Left lung (tissue), 10 donors: ENCODE results near the gene ITCH. TPM values are rescaled to one million over a fixed set of nuclear protein-coding genes. Genes with fewer than 3 reads are reported as not detected.

Experiments
- ATAC-seq: fragments of 200-7000 bp; cut with Tn5 transposase; one replicate; pipeline ENCODE4 v1.9.1; 2020; ENCODE audit warnings: moderate library complexity
- DNase-seq, 4 donors: peaks; one replicate each; pipeline ENCODE4 v3.0.0-alpha.2; 2013 to 2020
- H3K27ac ChIP-seq, 2 donors: fragments of 200-600 bp; sonication (generic) in 1 of 2; one replicate each; pipeline versions ENCODE4 v1.5.0 to v1.8.0; 2020 to 2021
- H3K27me3 ChIP-seq, 2 donors: fragments of 200-600 bp; sonication (generic) in 1 of 2; one replicate each; pipeline versions ENCODE4 v1.5.0 to v1.8.0; 2020 to 2021
- H3K36me3 ChIP-seq, 2 donors: fragments of 200-600 bp; sonication (generic) in 1 of 2; one replicate each; pipeline versions ENCODE4 v1.5.0 to v1.8.0; 2020 to 2021
- H3K4me1 ChIP-seq, 2 donors: fragments of 200-600 bp; one replicate each; pipeline ENCODE4 v1.8.0; 2021
- H3K4me3 ChIP-seq, 2 donors: fragments of 200-600 bp; sonication (generic) in 1 of 2; one replicate each; pipeline versions ENCODE4 v1.5.0 to v1.8.0; 2020 to 2021; ENCODE audit warnings: mild to moderate bottlenecking in 1 of 2
- H3K9me3 ChIP-seq, 2 donors: fragments of 200-600 bp; sonication (generic) in 1 of 2; one replicate each; pipeline versions ENCODE4 v1.5.0 to v1.8.0; 2020 to 2021
- CTCF ChIP-seq, 2 donors: fragments of 200-600 bp; sonication (generic) in 1 of 2; IDR thresholded peaks; one replicate each; pipeline versions ENCODE4 v1.5.0 to v1.8.0; 2021; ENCODE audit warnings: antibody characterized with exemption in 2 of 2
- intact Hi-C, 2 donors: fragments of 100-400 bp; cut with DNase I; formaldehyde crosslinking; loops; one replicate each; pipeline versions ENCODE4 v1.11.2 to v1.14.2; 2022
- polyA plus RNA-seq, 6 donors: library from polyadenylated mRNA; unstranded; fragments of 120-200 nt; gene quantifications; one replicate each; pipeline ENCODE4 v1.2.1, GENCODE V29; 2013; ENCODE audit not compliant: insufficient read length in 6 of 6
- total RNA-seq, 2 donors: library from RNA; stranded (reverse); fragmentation: NEBNext Ultra II Directional; extraction: Animal tissue kit (Norgen Biotek cat#: 25700); gene quantifications; one replicate each; pipeline ENCODE4 v1.2.1, GENCODE V29; 2021
- donor health status: DM: no; HTN: yes; CAD: no.
- donor health status: DM: no; HTN: no; CAD: no.

The ITCH gene
- total and polyA plus RNA-seq, 8 donors = 36.2 to 59.6 (median 44.4) TPM

GRCh38 chr20:34485068-34485634, 122.1 kb downstream of the ITCH start:
- no peak for ATAC-seq
- DNase-seq = no peak
- intact Hi-C loops = no loop called here
- Histone ChIP-seq H3K4me3 (no peak overlapping the region), H3K27me3 (no peaks in the 10 kb centered on the region), H3K36me3 (peaks cover 0 to 91% of the 10 kb centered on the region in 2 donors), H3K9me3 (no peaks in the 10 kb centered on the region), H3K27ac (no peak overlapping the region), H3K4me1 (no peaks in the 10 kb centered on the region)
- no peak for TF ChIP-seq CTCF (IDR thresholded peaks at IDR 0.05)

DNA sequence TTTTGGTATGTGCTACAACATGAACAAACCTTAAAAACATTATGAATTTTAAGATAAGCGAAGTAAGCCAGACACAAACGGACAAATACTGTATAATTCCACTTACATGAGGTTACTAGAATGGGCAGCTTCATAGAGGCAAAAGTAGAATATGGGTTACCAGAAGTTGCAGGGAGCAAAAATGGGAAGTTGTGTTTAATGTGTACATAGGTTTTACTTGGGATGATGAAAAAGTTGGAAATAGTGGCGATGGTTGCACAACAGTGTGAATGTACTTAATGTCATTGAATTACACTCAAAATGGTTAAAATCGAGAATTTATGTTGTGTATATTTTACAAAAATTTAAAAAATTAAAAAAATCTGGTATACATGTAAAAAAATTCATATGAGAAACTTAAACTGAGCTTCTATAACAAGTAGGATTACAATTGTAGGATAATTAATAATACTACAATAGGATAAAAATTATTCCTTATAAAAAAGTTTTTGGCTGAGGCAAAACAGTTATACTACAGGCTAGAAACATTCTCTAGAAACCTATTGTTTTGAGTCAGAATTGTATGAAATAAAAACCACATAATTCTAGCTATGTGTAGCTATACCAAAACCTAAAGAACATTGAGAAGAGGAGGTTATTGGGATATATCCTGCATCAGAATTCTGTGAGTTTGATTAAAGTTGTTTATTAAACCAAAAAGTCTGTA, 128.3 kb downstream of the ITCH start:
- H3K9me3 ChIP-seq = no peaks in the 10 kb centered on the region
- H3K36me3 ChIP-seq = peaks cover 0 to 93% of the 10 kb centered on the region in 2 donors
- intact Hi-C loops = no loop called here
- no peak for TF ChIP-seq CTCF (IDR thresholded peaks at IDR 0.05)
- H3K4me3 ChIP-seq = no peak overlapping the region
- H3K27ac ChIP-seq = no peak overlapping the region
- ATAC-seq (no peak), DNase-seq (no peak)
- H3K4me1 ChIP-seq = no peaks in the 10 kb centered on the region
- no peaks in the 10 kb centered on the region for H3K27me3 ChIP-seq

GRCh38 chr20:34491932-34492509, 128.9 kb downstream of the ITCH start:
- peaks cover 0 to 2% of the 10 kb centered on the region in 2 donors for H3K9me3 ChIP-seq

GRCh38 chr20:34493646-34494045, 130.6 kb downstream of the ITCH start:
- TF ChIP-seq CTCF (IDR thresholded peaks at IDR 0.05) = no peak
- no peaks in the 10 kb centered on the region for H3K27me3 ChIP-seq
- intact Hi-C loops = no loop called here
- DNase-seq (no peak), ATAC-seq (no peak)
- H3K9me3 ChIP-seq = peaks cover 0 to 8% of the 10 kb centered on the region in 2 donors
- H3K4me3 ChIP-seq = no peak overlapping the region
- H3K4me1 ChIP-seq = no peaks in the 10 kb centered on the region
- no peak overlapping the region for H3K27ac ChIP-seq
- peaks cover 0 to 97% of the 10 kb centered on the region in 2 donors for H3K36me3 ChIP-seq

More at GRCh38 chr20:34491932-34492509, 128.9 kb downstream of the ITCH start:
- H3K27me3 ChIP-seq = no peaks in the 10 kb centered on the region
- peaks cover 0 to 93% of the 10 kb centered on the region in 2 donors for H3K36me3 ChIP-seq
- no peak for DNase-seq
- TF ChIP-seq CTCF (IDR thresholded peaks at IDR 0.05) = no peak
- intact Hi-C loops = no loop called here
- H3K4me3 ChIP-seq = no peak overlapping the region
- ATAC-seq = no peak
- H3K27ac ChIP-seq = no peak overlapping the region
- H3K4me1 ChIP-seq = no peaks in the 10 kb centered on the region

DNA sequence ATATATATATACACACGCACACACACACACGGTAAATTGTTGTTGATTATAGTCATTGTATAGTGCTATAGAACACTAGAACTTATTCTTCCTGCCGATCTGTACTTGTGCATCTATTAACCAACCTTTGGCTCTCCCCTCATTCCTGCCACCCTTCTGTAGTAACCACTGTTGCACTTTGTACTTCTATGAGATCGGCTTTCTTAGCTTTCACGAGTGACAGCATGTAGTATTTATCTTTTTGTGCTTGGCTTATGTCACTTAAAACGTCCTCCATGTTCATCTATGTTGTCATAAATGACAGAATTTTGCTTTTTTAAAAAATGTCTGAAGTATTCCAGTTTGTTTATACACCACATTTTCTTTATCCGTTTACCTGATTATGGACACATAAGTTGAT, 132.2 kb downstream of the ITCH start:
- no peak for TF ChIP-seq CTCF (IDR thresholded peaks at IDR 0.05)
- no peaks in the 10 kb centered on the region for H3K27me3 ChIP-seq
- intact Hi-C loops = no loop called here
- peaks cover 0 to 10% of the 10 kb centered on the region in 2 donors for H3K9me3 ChIP-seq
- no peaks in the 10 kb centered on the region for H3K4me1 ChIP-seq
- H3K27ac ChIP-seq = no peak overlapping the region
- H3K4me3 ChIP-seq = no peak overlapping the region
- peaks cover 0 to 88% of the 10 kb centered on the region in 2 donors for H3K36me3 ChIP-seq
- DNase-seq (no peak), ATAC-seq (no peak)
